GM21360 (cell line): ENCODE data around the gene CLCN7.
"Not testable (repeated sequence)": the region's sequence is repeated elsewhere in the genome, so short reads cannot be mapped to it uniquely, and the experiment has no call there.

Experiments
- ATAC-seq: cut with Tn5 transposase; IDR thresholded peaks from one replicate; pipeline ENCODE4 v1.9.1; 2021; ENCODE audit warnings: mild to moderate bottlenecking, moderate library complexity; ENCODE audit not compliant: unreplicated experiment

The CLCN7 gene

GRCh38 chr16:1488619-1489018 is 13.8 kb upstream of the CLCN7 start, which contains the start of gene PTX4:
Gene PTX4, minus strand, starts transcription at chr16:1488944. Its CDS starts 35 bp downstream, at chr16:1488909.
- ATAC-seq: no peak

- no peak for ATAC-seq
Observed at GRCh38 chr16:1488054-1488601, 13.3 kb upstream of the CLCN7 start.

GRCh38 chr16:1487395-1488053 is 12.7 kb upstream of the CLCN7 start:
- ATAC-seq: no peak

GRCh38 chr16:1486551-1487390 is 11.9 kb upstream of the CLCN7 start:
- ATAC-seq: no peak

GRCh38 chr16:1485847-1486496 is 11.1 kb upstream of the CLCN7 start:
- ATAC-seq: no peak

GRCh38 chr16:1481906-1482835 is 7.3 kb upstream of the CLCN7 start:
- no peak for ATAC-seq

GRCh38 chr16:1478937-1479336 is 4.1 kb upstream of the CLCN7 start:
- not testable (repeated sequence) for ATAC-seq

GRCh38 chr16:1477033-1477432 is 2.2 kb upstream of the CLCN7 start:
- no peak for ATAC-seq

- no peak for ATAC-seq
Observed at GRCh38 chr16:1475552-1476114, 805 bp upstream of the CLCN7 start.

- peak; percentile 33 for ATAC-seq
Observed at GRCh38 chr16:1474082-1474795, 589 bp downstream of the CLCN7 start.

- no peak for ATAC-seq
Observed at GRCh38 chr16:1472974-1473373, 1.9 kb downstream of the CLCN7 start.

- ATAC-seq: no peak
Observed at GRCh38 chr16:1471569-1472194, 3.1 kb downstream of the CLCN7 start.

- ATAC-seq: no peak
Observed at GRCh38 chr16:1470481-1471251, 4.2 kb downstream of the CLCN7 start.

GRCh38 chr16:1469693-1470201 is 5.1 kb downstream of the CLCN7 start:
- ATAC-seq: no peak

- not testable (repeated sequence) for ATAC-seq
Observed at GRCh38 chr16:1469141-1469540, 5.7 kb downstream of the CLCN7 start.

GRCh38 chr16:1468426-1468810 is 6.4 kb downstream of the CLCN7 start:
- ATAC-seq: no peak

- no peak for ATAC-seq
Observed at GRCh38 chr16:1466968-1467521, 7.8 kb downstream of the CLCN7 start.

- ATAC-seq: no peak
Observed at GRCh38 chr16:1466054-1466453, 8.8 kb downstream of the CLCN7 start.
